ENCODE measurements around the gene FCMR.

Gene FCMR

GRCh38 chr1:206923009-206923960 lies 1.5 kb upstream of the FCMR start:
- peak; percentile 73 for DNase-seq (ENCODE audit: low read depth)

GRCh38 chr1:206922524-206922923 lies 783 bp upstream of the FCMR start:
- DNase-seq (ENCODE audit: low read depth) = no peak

GRCh38 chr1:206918076-206918475 lies 3.7 kb downstream of the FCMR start:
- no peak for DNase-seq (ENCODE audit: low read depth)

DNA sequence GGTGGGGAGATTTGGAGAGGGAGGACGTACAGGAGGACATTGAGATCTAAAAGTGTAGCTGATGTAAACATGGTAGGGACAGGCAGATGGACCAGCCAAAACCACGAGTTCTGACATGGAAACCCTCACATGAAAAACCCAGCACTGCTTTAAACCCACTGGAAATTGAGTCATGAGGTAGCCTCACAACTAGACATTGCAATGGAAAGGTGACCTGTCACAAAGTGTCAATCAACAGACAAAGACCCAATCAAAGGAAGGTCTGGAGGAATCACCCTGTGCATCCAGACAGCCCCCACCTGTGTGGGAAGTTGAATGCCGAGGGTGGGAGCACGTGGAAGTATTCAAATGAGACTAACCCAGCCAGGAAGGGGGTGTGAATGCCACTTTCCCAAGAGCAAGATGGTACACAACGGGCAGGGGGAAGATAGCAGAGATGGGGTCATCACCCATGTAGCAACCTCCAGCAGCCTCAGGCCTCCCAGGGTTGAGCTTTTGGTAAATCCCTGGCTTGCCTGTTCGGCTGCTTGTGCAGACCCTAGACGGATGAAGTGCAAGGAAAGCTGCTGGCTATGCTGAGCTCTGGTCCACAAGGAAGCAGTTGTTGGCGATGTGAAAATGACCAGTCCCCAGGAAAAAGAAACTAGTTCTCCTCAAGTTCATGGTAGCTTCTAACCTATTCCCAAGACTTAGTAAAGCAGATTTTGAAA lies 5.6 kb downstream of the FCMR start:
- DNase-seq (ENCODE audit: low read depth) = no peak

DNA sequence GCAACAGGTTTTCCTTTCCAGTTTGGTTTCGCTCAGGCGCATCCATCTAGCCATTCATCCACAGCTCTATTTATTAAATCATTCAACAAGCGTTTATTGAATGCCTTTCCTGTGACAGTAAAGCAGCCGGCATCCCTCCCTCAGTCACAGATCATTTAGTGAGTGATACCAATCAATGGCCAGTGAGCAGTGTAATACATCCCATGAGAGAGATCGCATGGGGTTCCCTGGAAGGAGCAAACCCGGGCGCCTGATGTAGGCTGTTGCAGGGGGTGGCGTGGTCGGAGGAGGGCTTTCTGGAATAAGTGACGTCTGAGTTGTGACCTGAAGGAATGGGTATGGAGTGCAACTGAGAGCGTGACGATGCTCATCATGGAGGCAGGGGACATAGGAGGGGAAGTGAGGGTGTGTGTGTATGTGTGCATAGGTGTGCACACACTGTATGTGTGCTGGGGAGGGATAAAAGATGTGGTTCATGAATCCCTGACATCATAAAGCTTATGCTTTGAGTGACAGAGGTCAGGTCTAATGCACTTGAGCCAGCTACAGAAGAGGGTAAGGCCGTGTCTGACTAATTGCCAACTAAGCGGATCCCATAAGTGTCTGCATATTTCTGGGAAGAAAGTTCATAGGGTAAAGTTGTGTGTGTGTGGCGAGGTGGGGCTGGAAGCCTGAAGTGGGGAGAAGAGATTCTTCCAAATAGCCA lies 6.6 kb downstream of the FCMR start:
- DNase-seq (ENCODE audit: low read depth) = no peak

- no peak for DNase-seq (ENCODE audit: low read depth)
Observed at GRCh38 chr1:206913766-206914537, 7.8 kb downstream of the FCMR start.

GRCh38 chr1:206912445-206913095 lies 9.2 kb downstream of the FCMR start:
- DNase-seq (ENCODE audit: low read depth) = peak; percentile 47

DNA sequence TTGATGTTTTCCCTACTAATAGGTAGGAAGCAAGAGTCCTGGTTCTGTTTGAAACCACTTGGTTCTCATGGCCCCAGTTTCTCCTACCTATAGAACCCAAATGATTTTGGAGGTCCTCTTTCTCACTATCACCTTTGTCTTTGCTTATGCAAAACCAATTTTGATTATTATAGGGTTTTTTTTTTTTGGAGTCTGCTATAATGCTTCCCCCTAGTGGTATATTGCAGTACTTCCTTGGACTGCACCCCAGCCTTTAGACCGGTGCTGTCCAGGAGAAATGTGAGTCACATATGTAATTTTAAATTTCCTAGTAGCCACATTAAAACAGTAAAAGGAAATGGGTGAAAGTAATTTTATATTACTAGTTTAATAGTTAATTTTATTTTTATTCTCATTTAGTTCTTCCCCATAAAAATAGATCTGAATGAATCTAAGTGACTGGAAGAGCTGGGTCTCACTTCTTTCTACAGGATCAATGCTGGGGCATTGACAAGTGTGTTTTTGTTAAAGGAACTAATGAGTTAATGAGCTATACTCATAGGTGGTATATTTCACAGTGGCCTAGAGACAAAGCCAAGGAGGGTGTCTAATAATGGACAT lies 10.6 kb downstream of the FCMR start:
- no peak for DNase-seq (ENCODE audit: low read depth)

DNA sequence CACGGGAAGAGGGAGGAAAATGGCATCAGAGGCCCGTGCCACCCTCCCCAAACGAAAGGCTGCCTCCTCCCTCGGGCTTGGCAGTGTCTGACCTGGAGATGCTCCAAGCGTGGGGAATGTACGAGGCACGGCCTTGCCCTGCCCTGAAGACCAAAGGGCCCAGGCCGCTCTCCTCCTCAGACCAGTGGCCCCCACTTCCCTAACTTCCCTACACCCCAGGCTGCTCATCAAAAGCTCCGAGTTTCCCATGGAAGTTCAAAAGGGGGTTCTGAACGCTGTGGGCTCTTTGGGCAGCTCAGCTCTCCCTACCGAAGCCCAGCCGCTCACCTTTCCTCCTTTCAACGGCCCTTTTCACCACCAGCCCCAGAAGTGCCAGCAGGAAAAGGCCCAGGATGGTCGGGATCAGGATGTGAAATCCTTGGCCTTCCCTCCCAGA lies 11.8 kb downstream of the FCMR start:
- DNase-seq (ENCODE audit: low read depth) = no peak

GRCh38 chr1:206909161-206909882 lies 12.4 kb downstream of the FCMR start:
- DNase-seq (ENCODE audit: low read depth) = no peak

GRCh38 chr1:206908038-206908437 lies 13.7 kb downstream of the FCMR start:
- DNase-seq (ENCODE audit: low read depth) = no peak

GRCh38 chr1:206907304-206907991 lies 14.3 kb downstream of the FCMR start:
- DNase-seq (ENCODE audit: low read depth) = no peak

GRCh38 chr1:206905295-206906164 lies 16.2 kb downstream of the FCMR start:
- DNase-seq (ENCODE audit: low read depth) = no peak

GRCh38 chr1:206904423-206905142 lies 17.2 kb downstream of the FCMR start:
- DNase-seq (ENCODE audit: low read depth) = no peak

DNA sequence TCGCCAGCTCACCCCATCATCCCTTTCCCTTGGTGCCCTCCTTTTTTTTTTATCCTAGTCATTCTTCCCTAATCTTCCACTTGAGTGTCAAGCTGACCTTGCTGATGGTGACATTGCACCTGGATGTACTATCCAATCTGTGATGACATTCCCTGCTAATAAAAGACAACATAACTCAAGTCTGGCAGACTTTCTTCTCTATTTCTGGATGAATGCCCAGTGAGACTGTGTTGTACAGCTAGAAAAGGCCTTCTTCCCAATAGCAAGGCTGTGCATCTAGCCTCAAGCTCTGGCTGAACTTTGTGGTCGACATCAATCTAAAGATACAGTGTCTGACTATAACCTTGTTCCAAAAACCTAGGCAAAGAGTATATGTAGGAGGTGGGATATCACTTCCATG lies 18.1 kb downstream of the FCMR start:
- DNase-seq (ENCODE audit: low read depth) = no peak

DNA sequence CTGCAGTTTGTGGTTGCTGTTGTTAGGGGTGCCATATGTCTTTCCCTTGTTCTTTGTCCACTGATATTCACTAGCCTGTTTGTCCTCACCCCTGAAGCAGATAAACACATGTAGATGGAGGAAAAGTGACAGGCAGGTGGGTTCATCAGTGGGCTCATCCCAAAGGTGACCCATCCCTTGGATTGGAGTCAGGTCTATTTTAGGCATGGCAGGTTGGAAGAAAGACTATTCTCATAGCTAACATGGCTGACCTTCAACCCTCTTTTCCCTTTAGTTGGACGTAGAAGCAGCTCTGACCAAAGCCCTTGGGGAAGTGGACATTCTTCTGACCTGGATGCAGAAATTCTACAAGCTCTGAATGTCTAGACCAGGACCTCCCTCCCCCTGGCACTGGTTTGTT lies 19.0 kb downstream of the FCMR start:
- no peak for DNase-seq (ENCODE audit: low read depth)

- no peak for DNase-seq (ENCODE audit: low read depth)
Observed at GRCh38 chr1:206901944-206902343, 19.8 kb downstream of the FCMR start.

GRCh38 chr1:206900149-206900548 lies 21.6 kb downstream of the FCMR start:
- DNase-seq (ENCODE audit: low read depth) = no peak

Measured in activated gamma-delta T cell treated with anti-CD3 and anti-CD28 coated beads, Interleukin-2, amount 50 U/mL, for 16 hours (primary cell).